Effector memory CD8-positive, alpha-beta T cell (primary cell): Measurements from ENCODE around the gene SKIL.

Experiments used
- ATAC-seq: fragments of 150-1000 bp; cut with Tn5 transposase; replicated peaks from 2 replicates; pipeline ENCODE4 v1.10.0; 2021; ENCODE audit warnings: mild to moderate bottlenecking, moderate library complexity
- DNase-seq, 3 experiments: peaks; one replicate each; pipeline ENCODE4 v3.0.0; 2021
- H3K27ac Mint-ChIP-seq, 2 donors: one replicate each; pipeline ENCODE4 v1.8.0; 2022; ENCODE audit warnings: mild to moderate bottlenecking in 2 of 2, mixed read lengths in 2 of 2, moderate library complexity in 2 of 2
- H3K27me3 Mint-ChIP-seq, 2 donors: one replicate each; pipeline ENCODE4 v1.8.0; 2022; ENCODE audit warnings: mixed read lengths in 2 of 2
- H3K36me3 Mint-ChIP-seq: one replicate; pipeline ENCODE4 v1.8.0; 2022; ENCODE audit warnings: mild to moderate bottlenecking, moderate library complexity, mixed read lengths; ENCODE audit not compliant: insufficient read depth
- H3K4me1 Mint-ChIP-seq, 2 donors: one replicate each; pipeline ENCODE4 v1.8.0; 2022; ENCODE audit warnings: low read depth in 2 of 2, mixed read lengths in 2 of 2
- H3K4me3 Mint-ChIP-seq, 2 donors: one replicate each; pipeline ENCODE4 v1.8.0; 2022; ENCODE audit warnings: mild to moderate bottlenecking in 2 of 2, mixed read lengths in 2 of 2, moderate library complexity in 2 of 2
- H3K9me3 Mint-ChIP-seq, 2 donors: one replicate each; pipeline ENCODE4 v1.8.0; 2022; ENCODE audit warnings: mixed read lengths in 2 of 2

SKIL gene

DNA sequence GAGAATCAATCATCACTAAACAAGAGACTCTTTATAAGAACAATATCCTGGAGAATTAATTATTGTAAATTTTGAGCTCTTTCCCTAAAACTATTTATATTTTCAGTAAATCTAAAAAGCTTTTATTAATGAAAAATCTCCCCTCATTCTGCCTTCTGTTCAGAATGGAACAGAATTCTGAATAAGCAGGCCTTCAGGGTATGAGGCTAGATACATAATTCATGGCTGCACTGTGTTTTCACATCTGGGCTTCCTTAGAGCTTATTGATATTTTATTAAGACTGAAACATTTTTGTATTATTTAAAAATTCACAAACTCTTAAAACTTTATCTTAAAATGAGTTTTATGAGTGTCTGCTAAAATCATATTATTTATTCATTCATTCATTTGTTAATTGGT is 85.9 kb downstream of the SKIL start:
- H3K4me3 Mint-ChIP-seq: no peak overlapping the region
- no peaks in the 10 kb centered on the region for H3K36me3 Mint-ChIP-seq
- no peaks in the 10 kb centered on the region for H3K9me3 Mint-ChIP-seq
- ATAC-seq: no peak
- H3K27ac Mint-ChIP-seq: no peak overlapping the region
- no peaks in the 10 kb centered on the region for H3K4me1 Mint-ChIP-seq
- peaks cover 43 to 46% of the 10 kb centered on the region in 2 donors for H3K27me3 Mint-ChIP-seq
- no peak for DNase-seq
